Calu3 (cell line): ENCODE measurements around the gene RPTOR. TPM values are rescaled to one million over a fixed set of nuclear protein-coding genes. Genes with fewer than 3 reads are reported as not detected.

Experiments used
- BruUV-seq: library from RNA; stranded (reverse); fragments of 400-500 nt; replicated peaks from 2 replicates; lab custom pipeline; 2021; lab: Mats Ljungman, UMichigan
- CTCF ChIA-PET: fragments of 300-600 bp; sonication (Branson Sonifier 250); formaldehyde crosslinking; loops from one replicate; lab custom pipeline; 2022; ENCODE audit warnings: antibody characterized with exemption; lab: Charles Lee
- DNase-seq: peaks from one replicate; pipeline ENCODE4 v3.0.0; 2022
- H3K27ac Mint-ChIP-seq: one replicate; pipeline ENCODE4 v1.8.0; 2022; ENCODE audit warnings: mixed read lengths; ENCODE audit not compliant: unreplicated experiment
- H3K27me3 Mint-ChIP-seq: one replicate; pipeline ENCODE4 v1.8.0; 2022; ENCODE audit warnings: mixed read lengths; ENCODE audit not compliant: unreplicated experiment
- H3K36me3 Mint-ChIP-seq: one replicate; pipeline ENCODE4 v1.8.0; 2022; ENCODE audit warnings: mild to moderate bottlenecking, moderate library complexity, mixed read lengths; ENCODE audit not compliant: insufficient read depth, unreplicated experiment
- H3K4me1 Mint-ChIP-seq: one replicate; pipeline ENCODE4 v1.8.0; 2022; ENCODE audit warnings: mild to moderate bottlenecking, low read depth, mixed read lengths; ENCODE audit not compliant: unreplicated experiment
- H3K4me3 Mint-ChIP-seq: one replicate; pipeline ENCODE4 v1.8.0; 2022; ENCODE audit warnings: mild to moderate bottlenecking, low read depth, moderate library complexity, mixed read lengths; ENCODE audit not compliant: unreplicated experiment
- H3K9me3 Mint-ChIP-seq: one replicate; pipeline ENCODE4 v1.8.0; 2022; ENCODE audit warnings: low read depth, mixed read lengths; ENCODE audit not compliant: unreplicated experiment
- intact Hi-C: fragments of 100-400 bp; cut with micrococcal nuclease; formaldehyde crosslinking; loops from one replicate; pipeline ENCODE4 v1.10.0; 2022; ENCODE audit not compliant: unreplicated experiment
- total RNA-seq: library from RNA; stranded (reverse); gene quantifications from 2 replicates; pipeline ENCODE4 v1.2.3, GENCODE V29; 2022
- TF ChIP-seq, protein P1 (sequence below): fragments of 200-600 bp; IDR thresholded peaks from one replicate; pipeline ENCODE4 v1.8.0; 2022; ENCODE audit warnings: antibody characterized with exemption; ENCODE audit not compliant: unreplicated experiment

RPTOR gene
- total RNA-seq, 1 experiment from 2014 or later, result 41.8 TPM

DNA sequence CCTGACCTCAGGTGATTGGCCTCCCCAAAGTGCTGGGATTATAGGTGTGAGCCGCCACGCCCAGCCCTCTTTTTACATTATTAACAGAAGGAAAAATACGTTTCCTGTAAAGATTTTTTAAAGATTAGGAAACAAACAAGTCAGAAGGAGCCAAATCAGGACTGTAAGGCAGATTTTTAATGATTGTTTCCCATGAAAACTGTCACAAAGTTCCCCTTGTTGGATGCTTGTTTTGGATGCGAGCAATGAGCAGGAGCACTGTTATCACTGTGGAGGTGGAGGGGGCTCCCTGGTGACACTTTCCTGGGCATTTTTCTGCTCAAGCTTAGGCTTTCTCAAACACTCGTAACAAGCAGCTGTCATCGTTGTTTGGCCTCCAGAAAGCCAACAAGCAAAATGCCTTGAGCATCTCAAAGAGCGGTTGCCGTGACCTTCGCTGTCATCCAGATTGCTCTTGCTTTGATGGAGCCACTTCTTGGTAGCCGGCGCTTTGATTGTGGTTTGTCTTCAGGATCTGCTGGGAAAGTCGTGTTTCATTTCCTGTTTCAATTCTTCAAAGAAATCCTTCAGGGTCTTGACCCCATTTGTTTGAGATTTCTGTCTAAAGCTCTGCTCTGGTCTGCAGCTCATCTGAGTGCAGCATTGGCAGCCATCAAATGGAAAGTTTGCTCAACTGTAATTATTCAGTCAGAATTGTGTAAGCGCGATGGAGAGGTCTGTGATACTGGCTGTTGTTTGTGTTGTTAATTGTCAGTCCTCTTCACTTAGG is 128.7 kb downstream of the RPTOR start:
- Mint-ChIP-seq H3K9me3 (no peaks in the 10 kb centered on the region), H3K36me3 (peaks cover 4% of the 10 kb centered on the region), H3K27ac (no peak overlapping the region), H3K27me3 (no peaks in the 10 kb centered on the region), H3K4me3 (no peak overlapping the region), H3K4me1 (peaks cover 20% of the 10 kb centered on the region)
- no peak for DNase-seq
- CTCF ChIA-PET, result no interaction called here
- intact Hi-C loops, result no loop called here
- TF ChIP-seq, protein P1, sequence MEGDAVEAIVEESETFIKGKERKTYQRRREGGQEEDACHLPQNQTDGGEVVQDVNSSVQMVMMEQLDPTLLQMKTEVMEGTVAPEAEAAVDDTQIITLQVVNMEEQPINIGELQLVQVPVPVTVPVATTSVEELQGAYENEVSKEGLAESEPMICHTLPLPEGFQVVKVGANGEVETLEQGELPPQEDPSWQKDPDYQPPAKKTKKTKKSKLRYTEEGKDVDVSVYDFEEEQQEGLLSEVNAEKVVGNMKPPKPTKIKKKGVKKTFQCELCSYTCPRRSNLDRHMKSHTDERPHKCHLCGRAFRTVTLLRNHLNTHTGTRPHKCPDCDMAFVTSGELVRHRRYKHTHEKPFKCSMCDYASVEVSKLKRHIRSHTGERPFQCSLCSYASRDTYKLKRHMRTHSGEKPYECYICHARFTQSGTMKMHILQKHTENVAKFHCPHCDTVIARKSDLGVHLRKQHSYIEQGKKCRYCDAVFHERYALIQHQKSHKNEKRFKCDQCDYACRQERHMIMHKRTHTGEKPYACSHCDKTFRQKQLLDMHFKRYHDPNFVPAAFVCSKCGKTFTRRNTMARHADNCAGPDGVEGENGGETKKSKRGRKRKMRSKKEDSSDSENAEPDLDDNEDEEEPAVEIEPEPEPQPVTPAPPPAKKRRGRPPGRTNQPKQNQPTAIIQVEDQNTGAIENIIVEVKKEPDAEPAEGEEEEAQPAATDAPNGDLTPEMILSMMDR, result no peak
- no TSS peak for BruUV-seq

DNA sequence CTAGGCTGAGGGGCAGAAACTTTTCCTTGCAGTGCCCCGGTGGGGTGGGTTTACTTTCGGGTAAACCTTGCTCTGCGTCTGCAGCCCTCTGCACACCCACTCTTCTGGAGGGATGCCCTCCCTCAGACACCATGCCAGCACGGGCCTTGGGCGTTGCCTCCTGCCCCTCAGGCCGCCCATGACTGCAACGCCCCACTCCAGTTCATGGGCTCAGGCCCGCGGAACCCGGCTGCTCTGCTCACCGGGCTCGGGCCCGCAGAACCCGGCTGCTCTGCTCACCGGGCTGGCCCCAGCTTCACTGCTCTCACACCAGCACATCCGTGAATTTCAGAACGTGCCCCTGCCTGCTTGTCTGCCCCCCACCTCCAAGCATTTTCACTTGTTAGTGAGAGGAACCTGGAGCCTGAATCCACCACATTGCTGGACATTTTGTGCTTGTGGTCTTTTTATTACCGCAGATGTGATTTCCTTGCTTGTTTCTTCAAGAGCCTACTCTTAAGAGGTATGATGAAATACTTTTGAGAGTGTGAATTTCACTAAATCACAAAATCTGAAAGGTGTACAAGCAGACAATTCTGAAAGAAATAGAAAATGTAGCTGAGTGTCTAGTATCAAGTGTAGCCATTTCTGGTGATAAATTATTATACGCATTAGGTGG is 130.9 kb downstream of the RPTOR start:
- peaks cover 20% of the 10 kb centered on the region for H3K4me1 Mint-ChIP-seq
- H3K27me3 Mint-ChIP-seq, result no peaks in the 10 kb centered on the region
- intact Hi-C loops, result no loop called here
- H3K4me3 Mint-ChIP-seq, result no peak overlapping the region
- H3K27ac Mint-ChIP-seq, result no peak overlapping the region
- BruUV-seq, result no TSS peak
- DNase-seq, result no peak
- H3K9me3 Mint-ChIP-seq, result no peaks in the 10 kb centered on the region
- CTCF ChIA-PET, result no interaction called here
- peaks cover 4% of the 10 kb centered on the region for H3K36me3 Mint-ChIP-seq
- TF ChIP-seq, protein P1, result no peak

DNA sequence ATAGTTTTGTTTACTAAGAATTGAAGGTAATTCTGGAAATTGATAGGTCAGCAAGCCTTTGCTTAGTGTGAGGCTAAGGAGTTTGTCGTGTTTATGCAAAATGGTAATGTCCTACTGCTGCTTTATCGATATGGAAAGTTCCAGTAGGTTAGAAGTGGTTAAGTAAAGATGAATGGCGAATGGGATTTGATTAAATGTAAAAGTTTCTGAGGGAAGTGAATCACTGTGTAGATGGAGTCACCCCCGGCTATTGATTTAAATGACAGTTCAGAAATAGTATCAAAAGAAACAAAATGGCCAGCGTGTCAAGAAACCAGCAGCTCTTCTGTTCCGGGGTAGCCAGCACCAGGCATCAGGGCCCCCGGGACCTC is 131.4 kb downstream of the RPTOR start:
- CTCF ChIA-PET, result interaction anchor here (0.6 kb wide), 1 partner anchor 99 kb away, joined by 3 read pairs; no protein-coding TSS in a partner anchor
- Mint-ChIP-seq H3K9me3 (no peaks in the 10 kb centered on the region), H3K27me3 (no peaks in the 10 kb centered on the region), H3K27ac (no peak overlapping the region), H3K4me3 (no peak overlapping the region), H3K36me3 (peaks cover 4% of the 10 kb centered on the region), H3K4me1 (peaks cover 16% of the 10 kb centered on the region)
- BruUV-seq, result no TSS peak
- TF ChIP-seq, protein P1, result no peak
- intact Hi-C loops, result no loop called here
- DNase-seq, result no peak

DNA sequence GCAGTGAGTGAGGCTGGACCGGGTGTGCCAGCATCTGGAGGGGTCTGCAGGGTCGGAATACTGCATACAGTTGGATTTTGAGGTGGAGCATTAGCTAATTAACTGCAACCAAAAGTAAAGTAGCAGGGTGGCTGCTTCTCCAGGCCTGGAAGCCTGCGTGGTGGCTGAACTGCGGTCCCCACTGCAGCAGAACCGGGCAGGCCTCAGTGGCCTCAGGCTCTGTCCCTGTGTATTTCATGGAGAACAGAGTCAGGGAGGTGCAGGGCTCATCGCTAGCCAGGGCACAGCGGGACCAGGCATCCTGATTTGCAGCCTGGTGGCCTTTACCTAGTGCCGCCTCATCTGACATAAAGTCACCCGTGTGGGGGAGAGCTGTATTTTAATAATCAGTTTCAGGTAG is 131.9 kb downstream of the RPTOR start:
- TF ChIP-seq, protein P1, result no peak
- intact Hi-C loops, result no loop called here
- no TSS peak for BruUV-seq
- Mint-ChIP-seq H3K4me1 (peaks cover 11% of the 10 kb centered on the region), H3K27me3 (no peaks in the 10 kb centered on the region), H3K4me3 (no peak overlapping the region), H3K36me3 (peaks cover 3% of the 10 kb centered on the region), H3K9me3 (no peaks in the 10 kb centered on the region), H3K27ac (no peak overlapping the region)
- DNase-seq, result no peak
- CTCF ChIA-PET, result interaction anchor here (0.6 kb wide), 1 partner anchor 100 kb away, joined by 3 read pairs; no protein-coding TSS in a partner anchor
